Heart left ventricle (tissue), 13 donors: Measurements from ENCODE around the gene HDAC4.

Experiments
- POLR2A ChIP-seq, 2 donors: fragments of 450-650 bp; IDR thresholded peaks; one replicate each; pipeline ENCODE4 v1.6.1; 2017; ENCODE audit warnings: antibody characterized with exemption in 2 of 2, mild to moderate bottlenecking in 2 of 2, moderate library complexity in 2 of 2
- TF ChIP-seq, protein P1 (sequence below), 12 donors: fragments of 200-600 bp; sonication (generic) in 4 of 12; IDR thresholded peaks; one replicate each; pipeline versions ENCODE4 v1.5.0 to v1.8.0; 2018 to 2022; ENCODE audit warnings: antibody characterized with exemption in 12 of 12, mild to moderate bottlenecking in 5 of 12
- donor health status: ischemic (EF 13 %, LVEDD 7.1; RV severe dilation, severe dysfunction).
- donor health status: DM: no; HTN: yes; CAD: no.
- donor health status: DM: no; HTN: no; CAD: no.
- donor health status: ischemic (EF 25% LVEDD 6.9; RV normal size, moderate dysfunction).
- donor health status: ischemic (EF 25% LVEDD 5.7; RV mildly dilated, moderate dysfunction).
- donor health status: ischemic (EF 35%, LVEDD 5.7; RV mildly dilated, moderate dysfunction).
- donor health status: nonischemic (EF 11% LVEDD 7.7; RV severe dilation, severe dysfunction).
- donor health status: DM: yes; HTN: yes; CAD: no.
- donor health status: PGD.
- donor health status: ischemic (EF 29% LVEDD 5.4; RV normal size, mild dysfunction).
- donor health status: nonischemic (EF 23%, LVEDD 6.1; RV moderate dilation, normal function).

DNA sequence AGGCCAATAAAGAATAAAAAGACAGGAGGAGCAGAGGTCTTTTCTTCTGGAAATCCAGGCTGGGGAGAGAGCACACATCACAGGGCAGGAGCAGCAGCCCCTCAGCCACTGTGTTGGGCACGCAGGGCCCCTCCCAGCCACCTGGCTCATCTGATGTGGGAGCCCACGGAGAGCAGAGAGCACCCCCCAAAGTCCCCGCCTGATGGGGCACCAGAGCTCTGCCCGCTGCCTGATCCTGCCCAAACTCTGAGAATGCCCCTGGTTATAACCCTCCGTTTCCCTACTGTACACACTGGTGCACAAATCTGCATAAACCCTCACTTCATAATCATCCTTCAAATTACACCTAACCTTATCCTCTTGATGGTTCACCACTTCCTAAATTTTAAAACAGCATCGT is 111.3 kb downstream of the HDAC4 start:
- TF ChIP-seq, protein P1, sequence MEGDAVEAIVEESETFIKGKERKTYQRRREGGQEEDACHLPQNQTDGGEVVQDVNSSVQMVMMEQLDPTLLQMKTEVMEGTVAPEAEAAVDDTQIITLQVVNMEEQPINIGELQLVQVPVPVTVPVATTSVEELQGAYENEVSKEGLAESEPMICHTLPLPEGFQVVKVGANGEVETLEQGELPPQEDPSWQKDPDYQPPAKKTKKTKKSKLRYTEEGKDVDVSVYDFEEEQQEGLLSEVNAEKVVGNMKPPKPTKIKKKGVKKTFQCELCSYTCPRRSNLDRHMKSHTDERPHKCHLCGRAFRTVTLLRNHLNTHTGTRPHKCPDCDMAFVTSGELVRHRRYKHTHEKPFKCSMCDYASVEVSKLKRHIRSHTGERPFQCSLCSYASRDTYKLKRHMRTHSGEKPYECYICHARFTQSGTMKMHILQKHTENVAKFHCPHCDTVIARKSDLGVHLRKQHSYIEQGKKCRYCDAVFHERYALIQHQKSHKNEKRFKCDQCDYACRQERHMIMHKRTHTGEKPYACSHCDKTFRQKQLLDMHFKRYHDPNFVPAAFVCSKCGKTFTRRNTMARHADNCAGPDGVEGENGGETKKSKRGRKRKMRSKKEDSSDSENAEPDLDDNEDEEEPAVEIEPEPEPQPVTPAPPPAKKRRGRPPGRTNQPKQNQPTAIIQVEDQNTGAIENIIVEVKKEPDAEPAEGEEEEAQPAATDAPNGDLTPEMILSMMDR (IDR thresholded peaks at IDR 0.05): no peak
- TF ChIP-seq POLR2A (IDR thresholded peaks at IDR 0.05): no peak
